Gastrocnemius medialis (tissue), 4 donors: Measurements from ENCODE around the gene MEGF6. TPM values are rescaled to one million over a fixed set of nuclear protein-coding genes. Genes with fewer than 3 reads are reported as not detected.

Source experiments
- ATAC-seq, 2 donors: fragments of 150-250 bp; one replicate each; pipeline ENCODE4 v1.9.1; 2016
- DNase-seq, 2 donors: peaks; one replicate each; pipeline ENCODE4 v3.0.0-alpha.2; 2019
- H3K27ac ChIP-seq, 4 donors: fragments of 200-600 bp; sonication (generic); 1 replicate in 1 of 4; 2 replicates in 3 of 4; pipeline ENCODE4 v1.5.1; 2016 to 2018; ENCODE audit warnings: mild to moderate bottlenecking in 2 of 4, moderate library complexity in 1 of 4
- H3K27me3 ChIP-seq, 3 donors: fragments of 200-600 bp; sonication (generic) in 2 of 3; 1 replicate in 1 of 3; 2 replicates in 2 of 3; pipeline versions ENCODE4 v1.5.1 to v1.6.0; 2016 to 2019; ENCODE audit warnings: mild to moderate bottlenecking in 1 of 3, moderate library complexity in 1 of 3
- H3K36me3 ChIP-seq, 2 donors: fragments of 200-600 bp; sonication (generic) in 1 of 2; one replicate each; pipeline ENCODE4 v1.5.1; 2017 to 2018
- H3K4me1 ChIP-seq, 2 donors: fragments of 200-600 bp; sonication (generic) in 1 of 2; one replicate each; pipeline ENCODE4 v1.5.1; 2016 to 2017; ENCODE audit warnings: mild to moderate bottlenecking in 2 of 2
- H3K4me3 ChIP-seq, 4 donors: fragments of 200-600 bp; sonication (generic) in 3 of 4; 1 replicate in 1 of 4; 2 replicates in 3 of 4; pipeline ENCODE4 v1.5.1; 2016 to 2019; ENCODE audit warnings: mild to moderate bottlenecking in 2 of 4
- H3K9me3 ChIP-seq, 3 donors: fragments of 200-600 bp; sonication (generic) in 2 of 3; 1 replicate in 1 of 3; 2 replicates in 2 of 3; pipeline ENCODE4 v1.5.1; 2016 to 2019
- CTCF ChIP-seq, 5 experiments: fragments of 450-650 bp in 3 of 5; fragments of 200-600 bp in 2 of 5; sonication (generic) in 2 of 5; IDR thresholded peaks in 4 of 5; conservative IDR thresholded peaks in 1 of 5; 1 replicate in 4 of 5; 2 replicates in 1 of 5; pipeline ENCODE4 v1.5.1; 2016 to 2019; ENCODE audit warnings: antibody characterized with exemption in 5 of 5, mild to moderate bottlenecking in 3 of 5, moderate library complexity in 3 of 5
- POLR2A ChIP-seq, 2 donors: fragments of 450-650 bp; IDR thresholded peaks; one replicate each; pipeline ENCODE4 v1.6.1; 2017; ENCODE audit warnings: antibody characterized with exemption in 2 of 2, mild to moderate bottlenecking in 2 of 2, moderate library complexity in 2 of 2
- in situ Hi-C, 4 donors: fragments of 200-750 bp; cut with MboI; loops; one replicate each; pipeline versions ENCODE4 v1.15.0 to v1.8.0; 2017; ENCODE audit warnings: low sequenced_read_pairs in 4 of 4
- intact Hi-C: fragments of 100-400 bp; cut with DNase I; formaldehyde crosslinking; loops from one replicate; pipeline ENCODE4 v1.15.1; 2023; ENCODE audit warnings: low total_unique reads
- total RNA-seq, 4 donors: library from RNA; depleted of rRNA; stranded (reverse); fragments of >200 nt; gene quantifications; one replicate each; pipeline versions ENCODE4 v1.1.0 to v1.2.3, GENCODE V29; 2016

The MEGF6 gene
- total RNA-seq, 4 donors from 2014 or later: 1.9 to 5.7 (median 4.9) TPM

- H3K27ac ChIP-seq: no peak overlapping the region
- H3K36me3 ChIP-seq: no peaks in the 10 kb centered on the region
- in situ Hi-C loops (no loop called here), intact Hi-C loops (no loop called here)
- TF ChIP-seq POLR2A (IDR thresholded peaks at IDR 0.05) (no peak), CTCF (IDR thresholded peaks at IDR 0.05 in 4 of 5, conservative IDR thresholded peaks at IDR 0.05 in 1 of 5) (no peak)
- peak in 1 of 2 donors; percentile 6 for DNase-seq
- no peak for ATAC-seq
- no peaks in the 10 kb centered on the region for H3K9me3 ChIP-seq
- H3K27me3 ChIP-seq: peaks cover 25 to 35% (median 30%) of the 10 kb centered on the region in 3 donors
- no peak overlapping the region for H3K4me3 ChIP-seq
- no peaks in the 10 kb centered on the region for H3K4me1 ChIP-seq
Measured at GRCh38 chr1:3657578-3658230, 46.4 kb upstream of the MEGF6 start.

DNA sequence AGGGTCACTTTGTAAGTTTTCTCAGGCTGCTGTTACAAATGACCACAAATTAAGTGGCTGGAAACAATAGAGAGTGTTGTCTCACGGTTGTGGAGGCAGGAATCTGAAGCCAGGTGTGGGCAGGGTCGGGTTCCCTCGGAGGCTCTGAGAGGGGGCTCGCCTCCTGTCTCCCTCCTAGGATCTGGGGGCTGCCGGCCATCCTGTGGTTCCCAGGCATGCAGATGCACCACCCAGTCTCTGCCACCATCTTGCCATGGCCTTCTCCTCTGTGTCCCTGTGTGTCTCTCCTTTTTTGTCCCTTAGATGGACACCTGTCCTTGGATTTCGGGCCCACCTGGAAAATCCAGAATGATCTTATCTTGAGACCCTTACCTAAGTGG is 45.8 kb upstream of the MEGF6 start:
- H3K36me3 ChIP-seq: no peaks in the 10 kb centered on the region
- TF ChIP-seq POLR2A (IDR thresholded peaks at IDR 0.05) (no peak), CTCF (IDR thresholded peaks at IDR 0.05 in 4 of 5, conservative IDR thresholded peaks at IDR 0.05 in 1 of 5) (no peak)
- H3K9me3 ChIP-seq: no peaks in the 10 kb centered on the region
- intact Hi-C loops: no loop called here
- in situ Hi-C loops: no loop called here
- no peaks in the 10 kb centered on the region for H3K4me1 ChIP-seq
- no peak for ATAC-seq
- H3K27me3 ChIP-seq: peaks cover 27 to 38% (median 33%) of the 10 kb centered on the region in 3 donors
- no peak overlapping the region for H3K27ac ChIP-seq
- H3K4me3 ChIP-seq: no peak overlapping the region
- DNase-seq: peak in 1 of 2 donors; percentile 0

- no peaks in the 10 kb centered on the region for H3K4me1 ChIP-seq
- no peak overlapping the region for H3K27ac ChIP-seq
- H3K27me3 ChIP-seq: peaks cover 32 to 44% (median 38%) of the 10 kb centered on the region in 3 donors
- DNase-seq (peak in 1 of 2 donors; percentile 1), ATAC-seq (no peak)
- intact Hi-C loops: no loop called here
- in situ Hi-C loops: no loop called here
- no peaks in the 10 kb centered on the region for H3K9me3 ChIP-seq
- H3K4me3 ChIP-seq: no peak overlapping the region
- no peaks in the 10 kb centered on the region for H3K36me3 ChIP-seq
- no peak for TF ChIP-seq POLR2A (IDR thresholded peaks at IDR 0.05)
- TF ChIP-seq CTCF (IDR thresholded peaks at IDR 0.05 in 4 of 5, conservative IDR thresholded peaks at IDR 0.05 in 1 of 5): no peak
Measured at GRCh38 chr1:3656450-3657095, 45.3 kb upstream of the MEGF6 start.

DNA sequence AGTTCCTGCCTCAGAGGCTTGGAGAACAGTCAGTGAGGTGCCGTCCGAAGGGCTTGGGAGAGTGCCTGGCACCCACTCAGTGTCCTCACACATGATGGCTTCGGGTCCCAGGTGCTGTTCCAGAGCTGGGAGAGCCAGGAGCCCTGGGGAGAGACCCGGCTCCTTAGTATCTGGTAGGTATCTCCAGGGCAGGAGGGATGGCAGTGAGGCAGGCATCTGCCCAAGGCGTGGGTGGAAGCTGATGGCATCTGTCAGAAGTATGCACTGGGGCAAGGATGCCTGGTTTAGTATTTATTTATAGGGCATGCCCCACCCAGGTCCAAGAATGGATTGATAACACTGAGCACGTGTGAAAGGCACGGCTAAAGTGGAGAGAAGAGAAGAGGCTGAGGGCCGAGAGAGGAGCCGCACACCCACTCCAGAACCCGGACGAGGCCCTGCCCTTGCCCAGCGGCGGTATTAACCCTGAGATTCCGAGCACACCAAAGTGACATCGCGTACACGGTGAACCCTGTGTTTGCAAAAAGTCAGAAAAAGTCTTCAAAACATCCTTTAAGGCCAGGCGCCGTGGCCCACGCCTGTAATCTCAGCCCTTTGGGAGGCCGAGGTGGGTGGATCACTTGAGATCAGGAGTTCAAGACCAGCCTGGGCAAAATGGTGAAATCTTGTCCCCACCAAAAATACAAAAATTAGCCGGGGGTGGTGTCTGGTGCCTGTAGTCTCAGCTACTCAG is 43.4 kb upstream of the MEGF6 start:
- Histone ChIP-seq H3K4me1 (peaks cover 0 to 9% of the 10 kb centered on the region in 2 donors), H3K9me3 (no peaks in the 10 kb centered on the region), H3K27me3 (peaks cover 45 to 56% (median 53%) of the 10 kb centered on the region in 3 donors), H3K27ac (no peak overlapping the region), H3K36me3 (no peaks in the 10 kb centered on the region), H3K4me3 (no peak overlapping the region)
- DNase-seq (peak in 1 of 2 donors; percentile 0), ATAC-seq (no peak)
- in situ Hi-C loops (no loop called here), intact Hi-C loops (no loop called here)
- TF ChIP-seq CTCF (IDR thresholded peaks at IDR 0.05 in 4 of 5, conservative IDR thresholded peaks at IDR 0.05 in 1 of 5): no peak
- no peak for TF ChIP-seq POLR2A (IDR thresholded peaks at IDR 0.05)
